Common myeloid progenitor, CD34-positive (primary cell): Measurements from ENCODE around the gene CA7.
"Not testable (repeated sequence)": the region's sequence is repeated elsewhere in the genome, so short reads cannot be mapped to it uniquely, and the experiment has no call there.

Experiments
- CTCF ChIA-PET: fragments of 350-600 bp; sonication (Branson Sonifier 250); formaldehyde crosslinking; loops from one replicate; lab custom pipeline; 2021; ENCODE audit warnings: antibody characterized with exemption; lab: Charles Lee
- POLR2A ChIA-PET: fragments of 350-600 bp; sonication (Branson Sonifier 250); formaldehyde crosslinking; loops from one replicate; lab custom pipeline; 2021; ENCODE audit warnings: antibody characterized with exemption; lab: Charles Lee
- DNase-seq, 3 donors: peaks; one replicate each; pipeline versions ENCODE4 v3.0.0 to v3.0.0-alpha.2; 2013
- H3K27ac ChIP-seq, 2 experiments: 1 replicate in 1 of 2; 2 replicates in 1 of 2; pipeline ENCODE4 v1.7.0; 2013; ENCODE audit warnings: inconsistent platforms in 2 of 2, low read length in 2 of 2, mild to moderate bottlenecking in 2 of 2, low read depth in 1 of 2, moderate library complexity in 1 of 2; ENCODE audit not compliant: severe bottlenecking in 2 of 2, insufficient read depth in 1 of 2, poor library complexity in 1 of 2
- H3K27me3 ChIP-seq, 5 experiments: replicated peaks in 2 of 5; 1 replicate in 3 of 5; 2 replicates in 2 of 5; pipeline versions ENCODE4 v1.6.1 to v1.7.0; 2013; ENCODE audit warnings: low read length in 4 of 5, mild to moderate bottlenecking in 2 of 5, moderate library complexity in 2 of 5, inconsistent platforms in 1 of 5; ENCODE audit not compliant: insufficient read depth in 5 of 5, control insufficient read depth in 4 of 5
- H3K36me3 ChIP-seq, 4 experiments: 1 replicate in 2 of 4; 2 replicates in 2 of 4; pipeline versions ENCODE4 v1.6.1 to v1.7.0; 2013; ENCODE audit warnings: low read length in 3 of 4, control low read depth in 1 of 4, mild to moderate bottlenecking in 1 of 4; ENCODE audit not compliant: control insufficient read depth in 4 of 4, insufficient read depth in 4 of 4
- H3K4me1 ChIP-seq, 4 experiments: 1 replicate in 3 of 4; 2 replicates in 1 of 4; pipeline versions ENCODE4 v1.6.1 to v1.7.1; 2013; ENCODE audit warnings: low read length in 3 of 4, mild to moderate bottlenecking in 3 of 4, control low read depth in 1 of 4, inconsistent platforms in 1 of 4, moderate library complexity in 1 of 4; ENCODE audit not compliant: control insufficient read depth in 4 of 4, insufficient read depth in 4 of 4; ENCODE audit errors: control extremely low read depth in 1 of 4
- H3K4me3 ChIP-seq, 7 experiments: 1 replicate in 4 of 7; 2 replicates in 3 of 7; pipeline versions ENCODE4 v1.5.1 to v1.7.0; 2013; ENCODE audit warnings: mild to moderate bottlenecking in 7 of 7, low read length in 6 of 7, moderate library complexity in 6 of 7, inconsistent platforms in 2 of 7, low read depth in 2 of 7, control low read depth in 1 of 7; ENCODE audit not compliant: insufficient read depth in 4 of 7, control insufficient read depth in 1 of 7; ENCODE audit errors: extremely low read depth in 1 of 7
- H3K9me3 ChIP-seq, 5 experiments: 1 replicate in 4 of 5; 2 replicates in 1 of 5; pipeline versions ENCODE4 v1.6.1 to v1.7.1; 2013; ENCODE audit warnings: low read length in 4 of 5, mild to moderate bottlenecking in 2 of 5, inconsistent platforms in 1 of 5, low read depth in 1 of 5, moderate library complexity in 1 of 5; ENCODE audit not compliant: control insufficient read depth in 4 of 5, insufficient read depth in 2 of 5; ENCODE audit errors: control extremely low read depth in 1 of 5
- WGBS: methylation state at CpG from one replicate; pipeline ENCODE4 v1.1.5; 2013; ENCODE audit not compliant: insufficient coverage; 5-methylcytosine and 5-hydroxymethylcytosine counted together

CA7 gene

DNA sequence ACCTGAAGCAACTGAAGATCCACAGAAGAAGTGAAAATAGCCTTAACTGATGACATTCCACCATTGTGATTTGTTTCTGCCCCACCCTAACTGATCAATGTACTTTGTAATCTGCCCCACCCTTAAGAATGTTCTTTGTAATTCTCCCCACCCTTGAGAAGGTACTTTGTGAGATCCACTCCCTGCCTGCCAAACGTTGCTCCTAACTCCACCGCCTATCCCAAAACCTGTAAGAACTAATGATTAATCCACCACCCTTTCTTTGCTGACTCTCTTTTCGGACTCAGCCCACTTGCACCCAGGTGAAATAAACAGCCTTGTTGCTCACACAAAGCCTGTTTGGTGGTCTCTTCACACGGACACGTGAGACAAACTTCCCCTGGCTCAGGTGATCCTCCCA, 52.5 kb downstream of the CA7 start:
- H3K27me3 ChIP-seq, H3K36me3 ChIP-seq, H3K9me3 ChIP-seq, H3K4me3 ChIP-seq, DNase-seq, H3K27ac ChIP-seq, POLR2A ChIA-PET: not testable (repeated sequence)
- H3K4me1 ChIP-seq, result peaks cover 0 to 10% (median 2%) of the 10 kb centered on the region in 4 experiments
- CTCF ChIA-PET, result interaction anchor here (1.5 to 30.6 kb wide), 7 partner anchors 9 to 80 kb away, joined by 5 to 473 read pairs (median 11); partner anchors contain the start of genes CDH16 and RRAD
- 100% methylated on average over 4 of the region's 5 CpGs for WGBS

DNA sequence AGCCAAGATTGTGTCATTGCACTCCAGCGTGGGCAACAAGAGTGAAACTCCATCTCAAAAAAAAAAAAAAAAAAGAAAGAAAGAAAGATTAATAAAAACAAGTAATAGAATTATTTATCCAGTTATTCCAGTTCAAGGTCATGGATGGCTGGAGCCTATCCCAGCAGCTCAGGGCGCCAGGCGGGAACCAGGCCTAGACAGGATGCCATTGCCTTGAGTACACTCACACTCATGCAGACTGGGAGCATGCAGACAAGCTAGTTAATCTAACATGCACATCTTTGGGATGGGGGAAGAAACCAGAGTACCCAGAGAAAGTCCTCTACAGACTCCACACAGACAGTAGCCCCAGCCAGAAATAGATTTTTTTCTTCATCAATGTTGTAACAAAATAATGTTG, 54.0 kb downstream of the CA7 start:
- ChIA-PET CTCF (interaction anchor here (0.7 to 30.6 kb wide), 6 partner anchors 10 to 118 kb away, joined by 3 to 473 read pairs (median 4); partner anchors contain the start of genes CDH16 and RRAD), POLR2A (no interaction called here)
- peaks cover 0 to 10% (median 2%) of the 10 kb centered on the region in 4 experiments for H3K4me1 ChIP-seq
- H3K9me3 ChIP-seq, result no peaks in the 10 kb centered on the region
- no peak overlapping the region for H3K27ac ChIP-seq
- DNase-seq, result no peak
- H3K4me3 ChIP-seq, result no peak overlapping the region
- H3K27me3 ChIP-seq, result no peaks in the 10 kb centered on the region
- H3K36me3 ChIP-seq, result no peaks in the 10 kb centered on the region
- 100% methylated on average over 1 of the region's 3 CpGs for WGBS

GRCh38 chr16:66898933-66899309, 54.7 kb downstream of the CA7 start:
- ChIA-PET CTCF (interaction anchor here (1.2 to 30.6 kb wide), 3 partner anchors 16 to 34 kb away, joined by 3 to 473 read pairs (median 4); partner anchors contain the start of genes CDH16 and RRAD), POLR2A (no interaction called here)
- H3K4me1 ChIP-seq, result peaks cover 0 to 10% (median 2%) of the 10 kb centered on the region in 4 experiments
- 93% methylated on average over 2 of the region's 2 CpGs for WGBS
- H3K27me3 ChIP-seq, result no peaks in the 10 kb centered on the region
- H3K36me3 ChIP-seq, result no peaks in the 10 kb centered on the region
- H3K27ac ChIP-seq, result no peak overlapping the region
- no peak for DNase-seq
- no peaks in the 10 kb centered on the region for H3K9me3 ChIP-seq
- no peak overlapping the region for H3K4me3 ChIP-seq

DNA sequence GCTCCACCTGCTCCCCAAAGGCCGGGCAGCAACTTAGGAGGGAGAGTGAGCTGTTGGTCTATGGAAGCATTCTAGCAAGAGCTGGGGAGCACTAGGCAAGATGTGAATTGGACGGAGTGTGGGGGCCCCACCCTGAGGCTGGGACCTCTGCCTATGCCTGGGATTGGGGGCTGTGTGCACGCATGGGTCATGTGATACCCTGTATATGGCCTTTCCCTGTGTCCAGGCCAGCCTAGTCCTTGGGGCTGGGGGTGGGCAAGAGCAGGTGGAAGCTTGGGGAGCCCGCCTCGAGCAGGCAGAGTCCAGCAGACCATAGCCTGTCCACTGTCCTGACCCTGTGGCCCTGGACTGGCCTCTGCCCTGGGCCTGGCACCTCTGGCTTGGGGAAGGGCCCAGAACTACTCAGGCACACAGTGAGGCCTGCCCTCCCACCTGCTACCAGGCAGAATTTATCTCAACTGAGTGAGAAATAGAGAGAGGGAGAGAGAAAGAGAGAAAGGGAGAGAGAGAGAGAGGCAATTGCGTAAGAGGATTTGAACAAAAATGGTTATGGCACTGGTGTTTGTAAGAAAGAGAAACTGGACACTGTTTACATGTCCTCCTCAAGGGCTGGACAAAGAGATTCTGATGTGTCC, 55.2 kb downstream of the CA7 start:
- H3K27me3 ChIP-seq, result no peaks in the 10 kb centered on the region
- CTCF ChIA-PET, result interaction anchor here (1.6 to 30.6 kb wide), 2 partner anchors 17 to 20 kb away, joined by 3 to 473 read pairs; partner anchors contain the start of genes CDH16 and RRAD
- H3K4me1 ChIP-seq, result peaks cover 0 to 10% (median 2%) of the 10 kb centered on the region in 4 experiments
- no peak overlapping the region for H3K4me3 ChIP-seq
- peak overlapping the region in 1 of 2 experiments; percentile 83 for H3K27ac ChIP-seq
- no peaks in the 10 kb centered on the region for H3K9me3 ChIP-seq
- WGBS, result 98% methylated on average over 6 of the region's 6 CpGs
- POLR2A ChIA-PET, result no interaction called here
- peak in 2 of 3 donors; percentile 8 to 20 for DNase-seq
- no peaks in the 10 kb centered on the region for H3K36me3 ChIP-seq

DNA sequence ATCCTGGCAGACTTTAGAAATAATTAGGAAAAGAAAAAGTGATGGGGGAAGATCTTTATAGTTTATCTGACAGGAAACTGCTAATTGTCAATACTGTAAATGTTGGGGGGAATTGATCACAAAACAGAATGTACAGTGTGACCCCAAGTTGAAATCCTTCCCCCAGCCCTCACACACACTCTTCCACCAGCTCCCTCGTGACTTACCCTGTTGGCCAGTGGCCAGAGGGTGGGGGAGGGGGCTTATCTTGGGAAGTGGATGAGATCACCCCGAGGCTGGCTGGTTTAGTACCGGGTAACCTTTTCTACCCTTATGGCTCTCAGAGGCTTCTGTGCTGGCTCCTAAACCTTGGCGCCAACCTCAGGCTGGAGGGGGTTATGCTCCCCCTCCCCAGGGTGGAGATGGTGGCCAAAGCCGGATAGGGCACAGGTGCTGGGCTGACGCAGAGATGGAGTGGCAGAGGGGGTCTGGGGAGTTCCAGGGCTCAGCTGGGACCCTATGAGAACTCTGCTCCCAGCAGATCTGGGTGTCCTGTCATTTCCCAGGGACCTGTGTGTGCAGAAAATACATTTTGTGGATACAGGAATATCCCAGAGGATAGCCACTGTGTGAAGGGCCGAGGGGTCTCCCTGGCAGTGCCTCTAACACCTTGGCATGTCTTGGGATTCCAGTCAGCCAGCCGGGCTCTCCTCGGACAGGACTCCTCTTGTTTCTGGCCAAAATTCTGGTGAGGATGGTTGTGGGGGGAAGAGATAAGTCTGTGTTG, 55.9 kb downstream of the CA7 start:
- CTCF ChIA-PET, result interaction anchor here (0.6 to 30.6 kb wide), 4 partner anchors 18 to 955 kb away, joined by 3 to 473 read pairs (median 3); partner anchors contain the start of genes CDH16 and RRAD
- POLR2A ChIA-PET, result no interaction called here
- no peaks in the 10 kb centered on the region for H3K27me3 ChIP-seq
- peak in 2 of 3 donors; percentile 61 for DNase-seq
- no peak overlapping the region for H3K4me3 ChIP-seq
- H3K36me3 ChIP-seq, result no peaks in the 10 kb centered on the region
- peaks cover 0 to 10% (median 2%) of the 10 kb centered on the region in 4 experiments for H3K4me1 ChIP-seq
- peak overlapping the region in 1 of 2 experiments; percentile 83 for H3K27ac ChIP-seq
- H3K9me3 ChIP-seq, result no peaks in the 10 kb centered on the region
- 53% methylated on average over 5 of the region's 9 CpGs for WGBS

- no peak overlapping the region for H3K4me3 ChIP-seq
- H3K9me3 ChIP-seq, result no peaks in the 10 kb centered on the region
- peaks cover 0 to 10% (median 2%) of the 10 kb centered on the region in 4 experiments for H3K4me1 ChIP-seq
- H3K27me3 ChIP-seq, result no peaks in the 10 kb centered on the region
- no peak for DNase-seq
- CTCF ChIA-PET, result interaction anchor here (0.6 to 30.6 kb wide), 3 partner anchors 18 to 955 kb away, joined by 3 to 473 read pairs (median 3); partner anchors contain the start of genes CDH16 and RRAD
- POLR2A ChIA-PET, result no interaction called here
- no peaks in the 10 kb centered on the region for H3K36me3 ChIP-seq
- H3K27ac ChIP-seq, result peak overlapping the region in 1 of 2 experiments; percentile 83
- WGBS, result 91% methylated on average over 4 of the region's 7 CpGs
Measured at GRCh38 chr16:66900721-66901441, 56.7 kb downstream of the CA7 start.
